ENCODE measurements around the gene NLGN1.
"Not testable (repeated sequence)": the region's sequence is repeated elsewhere in the genome, so short reads cannot be mapped to it uniquely, and the experiment has no call there.

The NLGN1 gene

GRCh38 chr3:173529062-173529711, 131.6 kb downstream of the NLGN1 start:
- TF ChIP-seq CTCF (IDR thresholded peaks at IDR 0.05; ENCODE audit: low read depth, low read length): peak; percentile 72
- TF ChIP-seq MAX (IDR thresholded peaks at IDR 0.05; ENCODE audit: low read depth, low read length): no peak
- peak; percentile 48 for DNase-seq (ENCODE audit: low read depth)
- H3K4me3 ChIP-seq (ENCODE audit: low read depth, low read length): no peak overlapping the region

- no peak for TF ChIP-seq POLR2A (IDR thresholded peaks at IDR 0.05; ENCODE audit: extremely low read depth, insufficient read length)
- no peak for TF ChIP-seq MAX (IDR thresholded peaks at IDR 0.05; ENCODE audit: low read depth, low read length)
- no peak for TF ChIP-seq MYC (IDR thresholded peaks at IDR 0.05; ENCODE audit: low read depth, low read length)
- no peak overlapping the region for H3K4me3 ChIP-seq (ENCODE audit: low read depth, low read length)
- DNase-seq (ENCODE audit: low read depth): no peak
Measured at GRCh38 chr3:173531602-173532001, 134.1 kb downstream of the NLGN1 start.

- TF ChIP-seq MAX (IDR thresholded peaks at IDR 0.05; ENCODE audit: low read depth, low read length): no peak
- no peak for TF ChIP-seq POLR2A (IDR thresholded peaks at IDR 0.05; ENCODE audit: extremely low read depth, insufficient read length)
- TF ChIP-seq MYC (IDR thresholded peaks at IDR 0.05; ENCODE audit: low read depth, low read length): no peak
- DNase-seq (ENCODE audit: low read depth): no peak
- H3K4me3 ChIP-seq (ENCODE audit: low read depth, low read length): no peak overlapping the region
Measured at GRCh38 chr3:173538410-173538809, 140.9 kb downstream of the NLGN1 start.

GRCh38 chr3:173545590-173545989, 148.0 kb downstream of the NLGN1 start:
- not testable (repeated sequence) for DNase-seq (ENCODE audit: low read depth); H3K4me3 ChIP-seq (ENCODE audit: low read depth, low read length)

GRCh38 chr3:173547070-173547469, 149.5 kb downstream of the NLGN1 start:
- TF ChIP-seq MYC (IDR thresholded peaks at IDR 0.05; ENCODE audit: low read depth, low read length): no peak
- no peak for TF ChIP-seq POLR2A (IDR thresholded peaks at IDR 0.05; ENCODE audit: extremely low read depth, insufficient read length)
- TF ChIP-seq MAX (IDR thresholded peaks at IDR 0.05; ENCODE audit: low read depth, low read length): no peak
- no peak for TF ChIP-seq CTCF (IDR thresholded peaks at IDR 0.05; ENCODE audit: low read depth, low read length)
- H3K4me3 ChIP-seq (ENCODE audit: low read depth, low read length): no peak overlapping the region
- DNase-seq (ENCODE audit: low read depth): no peak

- TF ChIP-seq POLR2A (IDR thresholded peaks at IDR 0.05; ENCODE audit: extremely low read depth, insufficient read length): no peak
- TF ChIP-seq MAX (IDR thresholded peaks at IDR 0.05; ENCODE audit: low read depth, low read length): no peak
- no peak for TF ChIP-seq MYC (IDR thresholded peaks at IDR 0.05; ENCODE audit: low read depth, low read length)
- no peak for TF ChIP-seq CTCF (IDR thresholded peaks at IDR 0.05; ENCODE audit: low read depth, low read length)
- H3K4me3 ChIP-seq (ENCODE audit: low read depth, low read length): no peak overlapping the region
- no peak for DNase-seq (ENCODE audit: low read depth)
Measured at GRCh38 chr3:173548261-173548660, 150.7 kb downstream of the NLGN1 start.

- no peak for DNase-seq (ENCODE audit: low read depth)
- TF ChIP-seq MAX (IDR thresholded peaks at IDR 0.05; ENCODE audit: low read depth, low read length) (no peak), POLR2A (IDR thresholded peaks at IDR 0.05; ENCODE audit: extremely low read depth, insufficient read length) (no peak), CTCF (IDR thresholded peaks at IDR 0.05; ENCODE audit: low read depth, low read length) (no peak), MYC (IDR thresholded peaks at IDR 0.05; ENCODE audit: low read depth, low read length) (no peak)
- H3K4me3 ChIP-seq (ENCODE audit: low read depth, low read length): no peak overlapping the region
Measured at GRCh38 chr3:173552526-173552925, 155.0 kb downstream of the NLGN1 start.

Data from NB4 (cell line).